Nucleus accumbens (tissue), 56 donors: ENCODE data around the gene SLC45A1.
"Not testable (repeated sequence)": the region's sequence is repeated elsewhere in the genome, so short reads cannot be mapped to it uniquely, and the experiment has no call there.

Experiments used
- DNase-seq, 56 donors: peaks; one replicate each; lab custom pipeline; 2025; lab: John Stamatoyannopoulos, UW

The SLC45A1 gene

DNA sequence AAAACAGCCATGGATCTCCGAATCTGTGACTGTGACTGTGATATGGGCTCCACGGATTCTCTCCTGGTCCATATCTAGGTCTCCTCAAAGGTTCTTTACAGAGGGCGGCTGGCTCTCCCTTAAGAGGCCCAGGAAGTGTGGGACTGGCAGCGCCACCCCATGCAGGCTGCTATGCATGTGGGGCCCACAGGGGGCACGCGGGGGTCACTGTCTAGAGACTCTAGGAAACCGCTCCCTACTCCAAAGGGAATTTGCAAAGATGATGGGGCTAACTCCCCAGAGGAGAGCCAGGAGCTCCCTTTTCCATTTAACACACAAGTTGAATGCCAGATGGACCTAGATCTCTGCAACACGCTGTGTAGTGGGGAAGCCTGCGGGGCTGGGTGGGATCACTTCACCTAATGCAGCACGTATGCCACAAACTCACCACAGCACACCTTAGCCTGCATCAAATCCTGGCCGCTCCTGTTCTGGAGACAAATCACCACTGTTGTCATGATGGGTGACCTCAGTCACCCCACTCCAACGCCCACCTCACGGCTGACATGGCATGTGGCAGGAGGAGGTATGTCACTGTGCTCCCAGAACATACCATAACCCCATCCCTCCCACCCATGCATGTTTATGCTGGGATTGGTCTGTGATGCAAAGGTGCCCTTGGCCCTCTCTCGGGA, 61.7 kb downstream of the SLC45A1 start:
- no peak for DNase-seq

DNA sequence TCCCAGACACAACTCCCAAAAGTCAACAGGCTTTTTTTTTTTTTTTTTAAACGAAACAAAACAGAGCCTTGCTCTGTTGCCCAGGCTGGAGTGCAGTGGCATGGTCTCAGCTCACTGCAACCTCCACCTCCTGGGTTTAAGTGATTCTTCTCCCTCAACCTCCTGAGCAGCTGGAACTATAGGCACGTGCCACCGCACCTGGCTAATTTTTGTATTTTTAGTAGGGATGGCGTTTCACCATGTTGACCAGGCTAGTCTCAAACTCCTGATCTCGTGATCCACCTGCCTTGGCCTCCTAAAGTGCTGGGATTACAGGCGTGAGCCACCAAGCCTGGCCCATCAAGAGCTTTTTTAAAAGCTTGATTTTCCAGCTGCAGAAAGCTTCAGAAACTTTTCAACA, 62.4 kb downstream of the SLC45A1 start:
- not testable (repeated sequence) for DNase-seq

DNA sequence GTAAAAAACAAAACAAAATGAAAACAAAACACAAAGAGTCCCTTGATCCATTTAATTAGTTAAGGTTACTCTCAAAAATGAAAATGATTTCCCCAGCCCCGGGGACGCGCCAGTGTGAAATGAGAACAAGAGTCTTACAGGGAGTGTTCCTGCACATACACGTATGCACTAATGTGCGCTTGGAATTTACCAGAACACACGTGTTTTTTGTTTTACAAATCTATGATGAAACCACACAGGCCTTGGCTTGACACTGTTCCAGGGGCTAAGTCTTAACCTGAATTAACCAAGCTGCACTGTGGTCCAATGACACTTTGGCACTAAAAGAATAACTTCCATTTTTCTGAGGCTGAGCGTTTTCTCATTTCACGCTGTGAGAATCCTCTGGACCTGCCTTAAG, 63.7 kb downstream of the SLC45A1 start:
- peak in 1 of 56 donors; percentile 32 for DNase-seq

DNA sequence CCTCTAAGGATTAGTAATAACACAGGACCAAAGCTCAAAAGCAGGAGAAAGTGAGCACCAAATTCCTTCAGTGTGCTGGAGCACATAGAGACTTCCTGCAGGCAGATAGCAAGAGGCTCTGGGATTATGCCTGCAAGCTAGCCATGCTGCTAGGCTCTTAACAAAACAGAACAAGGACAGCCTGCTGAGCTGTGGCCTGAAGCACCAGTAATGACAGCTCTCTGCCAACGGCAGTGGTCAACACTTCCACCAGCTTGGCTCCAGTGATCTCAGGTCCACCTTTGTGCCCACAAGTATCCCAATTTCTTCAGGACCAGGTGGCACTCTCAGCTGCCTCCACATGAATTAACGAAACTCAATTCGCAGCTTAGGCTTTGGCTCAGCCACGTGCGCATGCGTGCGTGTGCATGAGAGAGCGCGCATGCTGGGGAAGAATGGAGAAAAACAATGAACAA, 64.2 kb downstream of the SLC45A1 start:
- DNase-seq: peak in 25 of 56 donors; percentile 23 to 63 (median 40)

DNA sequence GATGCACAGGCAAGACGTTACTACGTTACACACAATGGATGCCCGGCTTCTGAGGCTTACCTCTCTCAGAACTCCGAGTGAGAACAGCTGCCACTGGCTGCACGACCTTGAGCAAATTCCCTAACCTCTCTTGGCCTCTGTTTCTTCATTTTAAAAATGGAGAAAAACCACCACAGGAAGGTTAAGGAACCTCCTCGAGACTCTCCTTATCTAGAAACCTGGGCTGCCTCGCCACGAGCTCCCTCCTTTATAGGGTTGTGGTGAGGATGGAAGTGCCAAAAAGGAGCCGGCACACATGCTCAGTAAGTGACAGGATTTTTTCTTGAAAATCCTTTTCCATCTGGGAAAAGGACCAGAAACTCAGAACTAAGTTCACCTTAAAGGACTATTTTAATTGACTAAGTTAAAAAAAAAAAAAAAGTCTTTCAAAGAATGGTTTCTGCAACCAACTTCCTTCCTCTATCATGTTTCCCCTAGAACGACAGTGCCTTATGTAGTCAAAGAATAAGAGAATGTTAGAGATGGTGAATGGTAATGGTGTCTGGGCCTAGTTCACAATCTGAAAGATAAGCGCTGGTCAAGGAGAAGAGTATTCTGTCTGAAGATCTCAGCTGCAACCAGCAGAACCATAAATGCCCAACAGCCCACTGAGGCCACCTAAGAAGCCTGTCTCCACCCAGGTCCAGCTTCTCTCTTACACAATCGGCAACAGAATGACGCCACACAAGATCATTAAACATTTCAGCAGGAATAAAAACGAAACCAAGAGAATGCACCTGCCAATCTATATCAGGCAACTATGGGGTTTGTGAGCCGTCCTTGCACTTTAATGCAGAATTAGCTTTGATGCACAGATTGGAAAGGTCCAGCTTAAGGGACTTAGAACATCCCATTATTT, 64.9 kb downstream of the SLC45A1 start:
- no peak for DNase-seq

DNA sequence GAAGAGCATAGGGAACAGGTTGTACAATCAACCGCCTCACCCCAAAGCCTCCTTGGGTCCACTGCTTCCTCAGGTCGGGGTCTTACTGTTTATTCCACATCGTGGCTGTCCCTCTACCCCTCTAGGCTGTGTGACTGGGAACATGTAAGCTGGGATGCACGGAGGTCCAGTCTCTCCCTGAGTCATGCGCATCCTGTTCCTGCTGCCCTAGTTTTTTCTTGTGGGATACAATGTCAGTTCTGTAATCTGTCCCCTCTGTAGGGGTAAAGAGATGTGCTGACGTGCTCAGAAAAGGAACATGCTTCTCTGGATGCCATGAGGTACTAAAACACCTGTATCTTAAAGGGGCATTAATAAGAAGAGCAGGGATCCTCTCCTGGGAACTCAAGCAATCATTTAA, 66.2 kb downstream of the SLC45A1 start:
- no peak for DNase-seq

DNA sequence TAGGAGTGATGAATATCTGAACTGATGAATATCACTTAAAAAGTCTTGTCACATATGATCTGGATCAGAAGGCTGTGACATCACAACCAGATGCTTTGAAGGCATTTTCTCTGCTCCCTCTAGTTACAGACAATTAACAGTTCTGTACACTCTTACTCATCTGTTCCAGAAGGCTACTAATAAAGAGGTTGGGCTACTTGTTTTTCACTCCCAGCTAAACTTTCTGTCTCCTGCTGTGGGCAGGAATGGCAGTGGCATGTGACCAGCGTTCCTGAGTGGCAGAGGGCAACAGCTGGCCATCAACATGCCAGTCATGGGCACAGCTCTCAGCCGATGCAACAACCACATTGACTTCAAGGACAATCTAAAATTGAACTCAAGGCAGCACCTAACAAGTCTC, 66.7 kb downstream of the SLC45A1 start:
- DNase-seq: peak in 16 of 56 donors; percentile 17 to 65 (median 35)

DNA sequence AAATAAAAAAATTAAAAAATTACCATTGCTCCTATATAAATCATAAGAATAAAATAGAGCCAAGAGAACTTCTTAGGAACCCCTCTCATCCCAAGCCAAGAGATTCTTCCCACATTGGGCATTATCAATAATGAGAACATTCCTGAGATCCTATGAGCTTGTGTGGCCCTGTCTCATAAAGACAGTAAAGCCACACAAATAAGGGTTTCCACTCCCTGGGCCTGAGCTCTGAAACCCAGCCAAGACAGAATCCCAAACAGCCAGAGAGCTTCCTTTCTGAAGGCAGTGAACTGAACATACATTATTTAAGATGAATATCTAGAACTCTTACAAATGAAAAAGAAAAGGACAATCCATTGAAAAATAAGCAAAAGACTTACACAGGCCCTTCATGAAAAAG, 68.3 kb downstream of the SLC45A1 start:
- no peak for DNase-seq

DNA sequence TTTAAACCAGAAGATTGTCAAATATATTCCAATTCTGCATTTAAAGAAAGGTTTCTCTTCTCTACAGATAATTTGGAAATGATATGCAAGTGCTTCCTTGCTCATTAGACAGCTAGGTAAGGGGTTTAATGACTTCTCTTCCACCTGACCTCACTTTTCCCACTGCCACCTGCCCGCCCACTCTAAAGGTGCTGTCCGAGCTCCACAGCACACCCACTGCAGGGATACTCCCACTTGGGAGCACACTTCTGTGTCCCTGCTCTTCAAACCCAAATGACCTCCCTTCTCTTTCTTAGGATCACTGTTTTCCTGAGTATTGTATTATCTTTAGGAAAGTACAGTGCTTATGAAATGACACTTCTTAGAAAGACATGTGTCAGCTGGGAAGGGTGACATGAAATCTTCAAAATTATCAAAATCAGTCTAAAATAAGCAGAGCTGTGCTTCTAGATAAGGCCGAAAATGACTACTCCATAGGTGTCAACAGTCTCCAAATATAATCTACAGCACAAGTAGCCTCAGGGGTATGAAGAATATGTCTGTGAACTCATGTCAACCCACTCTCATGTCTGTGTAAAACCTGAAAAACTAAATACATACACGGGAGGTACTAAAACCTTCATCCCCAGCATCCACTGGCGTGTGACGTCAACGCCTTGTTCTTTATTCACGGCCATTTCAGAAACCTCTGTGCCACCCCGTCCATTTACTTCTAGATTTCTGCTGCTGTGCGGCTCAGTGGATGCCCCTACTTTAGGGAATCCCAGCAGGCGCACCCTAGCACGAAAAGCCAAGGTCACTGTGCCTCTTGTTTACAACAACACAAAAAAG, 71.0 kb downstream of the SLC45A1 start:
- DNase-seq: no peak

DNA sequence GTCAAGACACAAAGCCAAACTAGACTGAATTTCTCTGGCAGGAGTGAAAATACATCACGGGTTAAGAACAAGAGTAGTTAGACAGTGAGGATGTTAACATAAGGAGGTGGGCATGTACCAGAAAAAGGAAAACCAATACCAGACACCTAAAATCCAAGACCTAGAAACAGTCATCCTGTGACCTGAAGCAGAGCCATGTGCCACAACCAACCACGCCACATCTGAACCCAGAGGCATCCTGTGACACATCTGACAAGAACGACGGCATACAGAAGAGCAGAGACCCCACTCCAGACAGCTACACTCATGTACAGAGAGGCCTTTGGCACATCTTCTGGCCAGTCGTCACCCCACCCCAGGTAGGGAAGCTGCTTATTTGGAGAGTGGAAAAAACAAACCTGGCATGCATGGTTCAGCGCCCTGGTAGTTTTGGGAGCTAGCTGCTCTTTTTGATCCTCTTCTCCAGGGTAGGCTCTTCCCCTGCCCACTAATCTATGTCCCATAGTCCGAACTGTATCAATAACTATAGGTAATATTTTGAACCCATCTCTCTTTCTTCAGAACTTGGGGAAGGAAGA, 72.1 kb downstream of the SLC45A1 start:
- DNase-seq: no peak

DNA sequence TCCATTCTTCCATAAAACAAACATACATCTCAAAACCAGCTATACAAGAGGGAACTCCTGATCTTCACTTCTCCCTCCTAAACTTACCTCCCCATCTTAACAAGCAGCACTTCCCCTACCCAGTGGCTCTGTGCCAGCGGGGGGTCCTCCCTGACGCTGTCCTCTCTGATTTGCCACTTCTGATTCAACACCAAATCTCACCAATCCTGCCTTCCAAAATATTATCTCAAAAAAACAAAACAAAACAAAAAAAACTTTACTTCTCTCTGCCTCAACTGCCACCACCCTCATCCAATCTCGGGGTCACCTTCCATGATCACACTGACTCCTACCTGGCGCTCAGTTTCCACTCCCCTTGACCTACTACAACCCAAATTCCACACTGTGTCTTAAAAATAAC, 72.8 kb downstream of the SLC45A1 start:
- DNase-seq: no peak

DNA sequence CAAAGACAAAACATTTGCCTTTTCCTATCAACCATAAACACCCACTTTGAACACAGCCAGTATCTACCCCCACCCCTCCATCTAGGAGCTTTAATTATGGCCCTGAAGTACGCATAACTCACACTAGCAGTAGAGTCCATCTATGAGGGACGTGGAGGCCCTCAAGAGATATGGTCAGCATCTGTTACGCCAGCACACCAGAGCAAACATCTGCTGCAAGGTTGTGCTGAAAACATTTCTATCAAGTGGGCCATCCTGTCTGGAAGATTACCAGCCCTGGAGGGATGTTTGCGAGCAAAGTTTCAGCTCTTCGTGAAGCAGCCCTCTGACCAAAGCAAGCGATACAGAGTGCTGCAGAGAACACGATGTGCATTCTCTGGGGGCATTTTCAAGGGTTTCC, 74.6 kb downstream of the SLC45A1 start:
- no peak for DNase-seq
